Daoy (cell line): Measurements from ENCODE around the gene PPP2R2C. TPM values are rescaled to one million over a fixed set of nuclear protein-coding genes. Genes with fewer than 3 reads are reported as not detected.

Experiments
- DNase-seq: peaks from one replicate; pipeline ENCODE4 v3.0.0-alpha.2; 2015; ENCODE audit warnings: low read depth
- total RNA-seq: library from RNA; depleted of rRNA; stranded (reverse); fragments of >200 nt; shearing (Covaris generic); gene quantifications from 2 replicates; pipeline ENCODE4 v1.2.3, GENCODE V29; 2014

The PPP2R2C gene
- total RNA-seq, 1 experiment from 2014 or later = 0.86 TPM

- no peak for DNase-seq
Observed at GRCh38 chr4:6313216-6313615, 159.2 kb downstream of the PPP2R2C start.

GRCh38 chr4:6309777-6310176, 162.6 kb downstream of the PPP2R2C start:
- no peak for DNase-seq

- peak; percentile 40 for DNase-seq
Observed at GRCh38 chr4:6308899-6309643, 163.3 kb downstream of the PPP2R2C start.

GRCh38 chr4:6307891-6308290, 164.5 kb downstream of the PPP2R2C start:
- no peak for DNase-seq

GRCh38 chr4:6307230-6307629, 165.2 kb downstream of the PPP2R2C start:
- DNase-seq = no peak

GRCh38 chr4:6306299-6306698, 166.1 kb downstream of the PPP2R2C start:
- no peak for DNase-seq

GRCh38 chr4:6303943-6304342, 168.5 kb downstream of the PPP2R2C start:
- no peak for DNase-seq

GRCh38 chr4:6302869-6303268, 169.5 kb downstream of the PPP2R2C start:
- no peak for DNase-seq

GRCh38 chr4:6301732-6302442, 170.5 kb downstream of the PPP2R2C start:
- DNase-seq = no peak

GRCh38 chr4:6301051-6301731, 171.2 kb downstream of the PPP2R2C start:
- no peak for DNase-seq

- DNase-seq = no peak
Observed at GRCh38 chr4:6300359-6300758, 172.1 kb downstream of the PPP2R2C start.

GRCh38 chr4:6299875-6300274, 172.5 kb downstream of the PPP2R2C start:
- DNase-seq = no peak

- no peak for DNase-seq
Observed at GRCh38 chr4:6298852-6299251, 173.6 kb downstream of the PPP2R2C start.

GRCh38 chr4:6298035-6298434, 174.4 kb downstream of the PPP2R2C start:
- DNase-seq = no peak

- DNase-seq = no peak
Observed at GRCh38 chr4:6297266-6297815, 175.1 kb downstream of the PPP2R2C start.

- DNase-seq = no peak
Observed at GRCh38 chr4:6296026-6296425, 176.4 kb downstream of the PPP2R2C start.

- no peak for DNase-seq
Observed at GRCh38 chr4:6295495-6295894, 176.9 kb downstream of the PPP2R2C start.

- no peak for DNase-seq
Observed at GRCh38 chr4:6294705-6295421, 177.6 kb downstream of the PPP2R2C start.

GRCh38 chr4:6293661-6294060, 178.8 kb downstream of the PPP2R2C start:
- DNase-seq = no peak

- DNase-seq = no peak
Observed at GRCh38 chr4:6293097-6293445, 179.3 kb downstream of the PPP2R2C start.

GRCh38 chr4:6292376-6293096, 179.9 kb downstream of the PPP2R2C start:
- no peak for DNase-seq
